HG03196 (cell line): ENCODE results near the gene CDSN.

ENCODE experiments used
- ATAC-seq: cut with Tn5 transposase; IDR thresholded peaks from one replicate; pipeline ENCODE4 v1.9.1; 2021; ENCODE audit not compliant: unreplicated experiment

The CDSN gene

DNA sequence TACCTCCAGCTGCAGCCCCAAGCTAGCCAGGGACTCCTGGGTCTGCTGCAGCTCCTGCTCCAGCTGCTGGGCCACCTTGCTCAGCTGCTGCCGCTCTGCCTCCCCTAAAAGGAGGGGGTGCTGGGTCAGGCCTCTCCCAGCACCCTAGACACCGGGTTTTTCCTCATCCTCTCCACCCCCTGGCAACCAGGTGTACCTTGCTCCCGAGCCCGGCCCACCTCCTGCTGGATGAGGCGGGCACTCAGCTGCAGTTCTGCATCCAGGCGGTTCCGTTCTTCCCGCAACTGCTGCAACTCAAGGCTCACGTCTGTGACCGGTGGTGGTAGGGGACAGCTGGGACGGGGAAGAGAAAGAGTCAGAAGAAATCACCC is 24.7 kb upstream of the CDSN start:
- no peak for ATAC-seq

DNA sequence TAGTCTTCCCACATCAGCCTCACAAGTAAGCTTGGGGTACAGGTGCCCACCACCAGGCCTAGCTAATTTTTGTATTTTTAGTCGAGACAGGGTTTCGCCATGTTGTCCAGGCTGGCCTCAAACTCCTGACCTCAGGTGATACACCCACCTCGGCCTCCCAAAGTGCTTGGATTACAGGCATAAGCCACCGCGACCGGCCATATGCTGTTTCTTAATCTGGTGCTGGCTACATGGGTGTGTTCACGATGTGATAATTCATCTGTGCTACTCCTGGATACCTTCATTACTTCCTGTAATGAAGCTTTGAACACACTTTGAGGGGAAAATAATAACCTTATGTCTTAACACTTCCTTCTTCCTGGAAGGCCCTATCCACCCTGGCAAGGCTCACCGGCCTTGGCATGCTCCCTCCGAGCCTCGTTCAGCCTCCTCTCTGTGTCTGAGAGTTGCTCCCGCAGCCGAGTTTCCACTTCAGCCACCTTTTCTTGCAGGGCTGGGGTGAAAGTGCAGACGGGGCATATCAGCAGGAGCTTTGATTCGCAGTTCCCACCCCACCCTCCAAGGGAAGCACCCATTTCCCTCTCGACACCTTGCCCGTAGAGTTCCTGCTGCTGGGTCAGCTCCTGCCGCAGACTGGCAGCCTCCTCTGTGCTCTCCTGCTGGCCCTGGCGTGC is 24.2 kb upstream of the CDSN start:
- ATAC-seq = no peak

DNA sequence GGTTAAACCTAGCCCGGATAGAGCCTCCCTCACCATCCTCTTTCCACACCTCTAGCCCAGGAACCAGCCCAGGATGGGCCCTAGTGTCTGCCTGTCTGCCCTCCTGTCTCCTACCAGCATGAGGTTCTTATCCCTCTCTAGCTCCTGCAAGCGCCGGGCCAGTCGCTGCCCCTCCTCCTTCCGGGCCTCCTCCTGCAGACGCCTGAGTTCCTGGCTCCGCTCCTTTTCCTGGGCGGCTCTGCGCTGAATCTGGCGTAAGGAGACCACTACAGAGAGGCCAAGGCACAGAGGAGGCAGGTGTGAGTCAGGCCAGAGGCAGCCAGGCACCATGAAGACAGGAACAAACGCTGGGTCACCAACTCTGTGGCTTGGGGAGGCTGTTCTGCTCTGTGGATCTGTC is 22.9 kb upstream of the CDSN start:
- no peak for ATAC-seq

DNA sequence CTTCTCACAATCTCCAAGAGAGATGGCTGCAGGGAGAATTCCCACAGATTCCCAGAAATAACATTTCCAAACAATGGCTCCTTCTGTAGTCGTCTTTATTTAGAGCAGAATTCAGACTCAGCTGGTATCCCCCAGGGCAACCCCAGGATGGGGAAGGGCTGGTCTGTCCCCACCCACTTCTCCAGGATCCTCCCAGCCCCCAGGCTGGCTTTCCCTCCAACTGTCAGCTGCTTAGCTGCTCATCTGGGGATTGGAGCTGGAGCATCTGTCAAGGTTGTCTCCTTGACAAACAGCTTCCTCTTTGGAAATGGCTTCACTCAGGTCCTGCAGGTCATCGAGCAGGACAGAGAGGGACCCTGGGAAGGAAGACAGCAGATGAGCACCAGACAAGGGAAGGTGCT is 22.1 kb upstream of the CDSN start:
- ATAC-seq = no peak

DNA sequence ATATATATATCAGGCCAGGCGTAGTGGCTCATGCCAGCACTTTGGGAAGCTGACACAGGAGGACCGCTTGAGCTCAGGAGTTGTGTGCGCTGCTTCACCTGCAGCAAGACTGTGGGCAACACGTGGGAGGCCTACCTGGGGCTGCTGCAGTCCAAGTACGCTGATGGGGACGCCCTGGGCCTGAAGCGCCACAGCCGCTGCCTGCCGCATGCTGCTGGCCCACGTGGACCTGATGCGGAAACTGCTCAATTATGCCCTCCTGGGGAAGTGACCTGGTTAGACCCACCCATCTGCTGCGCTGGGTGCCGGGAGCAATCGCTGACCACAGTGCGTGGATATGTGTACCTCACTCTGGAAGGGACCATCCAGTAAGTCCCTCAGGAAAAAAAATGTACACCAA is 20.4 kb upstream of the CDSN start:
- no peak for ATAC-seq

DNA sequence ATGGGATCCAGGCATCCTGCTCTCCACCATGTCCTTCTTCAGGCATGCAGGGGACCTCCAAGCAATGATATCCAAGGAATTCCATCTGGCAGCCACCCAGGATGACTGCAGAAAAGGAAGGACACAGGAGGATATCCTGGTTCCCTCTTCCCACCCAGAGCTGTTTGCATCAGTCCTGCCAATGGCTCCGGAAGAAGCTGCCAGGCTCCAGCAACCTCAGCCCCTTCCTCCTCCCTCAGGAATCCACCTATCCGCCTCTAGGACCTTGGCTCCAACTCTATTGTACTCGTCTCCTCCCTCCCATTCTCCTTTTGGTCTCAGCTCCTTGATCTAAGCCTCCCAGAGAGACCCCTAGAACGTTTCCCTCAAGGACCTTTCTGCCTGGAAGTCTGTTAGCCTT is 19.4 kb upstream of the CDSN start:
- no peak for ATAC-seq

DNA sequence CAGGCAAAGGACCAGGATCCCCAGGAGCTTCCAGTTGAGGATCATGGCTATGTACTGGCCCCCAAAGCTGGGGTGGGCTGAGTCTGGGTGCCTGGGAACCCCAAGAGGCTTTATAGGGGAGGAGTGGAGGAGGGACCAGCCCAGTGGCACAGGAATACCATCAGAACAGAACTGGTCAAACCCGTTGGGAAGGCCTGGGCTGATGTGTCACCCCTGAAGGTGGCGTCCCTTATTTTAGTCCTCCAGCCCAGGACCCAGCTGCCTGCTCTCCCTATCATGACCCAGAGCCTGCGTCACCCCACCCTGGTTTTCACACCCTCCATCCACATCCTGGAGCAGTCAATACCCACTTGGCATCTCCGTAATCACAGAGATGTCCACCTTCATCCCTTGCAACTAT is 18.7 kb upstream of the CDSN start, which contains the start of gene PSORS1C2:
Gene PSORS1C2 (minus strand): TSS at position 85 of the 400 bp plus-strand sequence. CDS start 40 bp downstream, at position 45.
- ATAC-seq = no peak

DNA sequence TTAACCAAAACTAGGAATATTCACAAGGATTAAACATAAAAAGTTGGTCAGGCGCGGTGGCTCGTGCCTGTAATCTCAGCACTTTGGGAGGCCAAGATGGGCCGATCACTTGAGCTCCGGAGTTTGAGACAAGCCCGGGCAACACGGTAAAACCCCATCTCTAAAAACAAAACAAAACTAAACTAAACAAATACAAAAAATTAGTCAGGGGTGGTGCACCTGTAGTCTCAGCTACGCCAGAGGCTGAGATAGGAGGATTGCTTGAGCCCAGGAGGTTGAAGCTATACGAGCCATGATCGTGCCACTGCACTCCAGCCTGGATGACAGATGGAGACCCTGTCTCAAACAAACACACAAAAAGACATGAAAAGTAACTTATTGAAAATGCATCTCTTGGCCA is 15.5 kb upstream of the CDSN start:
- no peak for ATAC-seq

DNA sequence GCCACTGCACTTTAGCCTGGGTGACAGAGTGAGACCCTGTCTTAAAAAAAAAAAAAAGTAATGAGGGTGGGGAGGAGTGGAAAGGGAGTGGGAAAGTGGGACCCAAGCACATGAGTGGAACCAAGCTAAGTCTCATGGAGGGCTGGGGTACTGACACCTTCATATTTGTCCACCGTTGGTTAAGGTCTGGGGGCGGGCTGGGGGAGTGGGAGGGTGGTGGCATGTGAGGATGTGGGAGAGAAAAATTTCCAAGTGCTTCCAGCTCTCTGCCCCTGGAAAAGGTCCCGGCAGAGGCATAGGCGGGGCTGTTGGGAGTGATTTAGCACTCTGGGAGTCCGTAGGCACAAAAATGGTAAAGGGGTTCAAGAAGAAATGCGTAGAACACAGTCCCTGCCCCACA is 12.6 kb upstream of the CDSN start:
- ATAC-seq = no peak

DNA sequence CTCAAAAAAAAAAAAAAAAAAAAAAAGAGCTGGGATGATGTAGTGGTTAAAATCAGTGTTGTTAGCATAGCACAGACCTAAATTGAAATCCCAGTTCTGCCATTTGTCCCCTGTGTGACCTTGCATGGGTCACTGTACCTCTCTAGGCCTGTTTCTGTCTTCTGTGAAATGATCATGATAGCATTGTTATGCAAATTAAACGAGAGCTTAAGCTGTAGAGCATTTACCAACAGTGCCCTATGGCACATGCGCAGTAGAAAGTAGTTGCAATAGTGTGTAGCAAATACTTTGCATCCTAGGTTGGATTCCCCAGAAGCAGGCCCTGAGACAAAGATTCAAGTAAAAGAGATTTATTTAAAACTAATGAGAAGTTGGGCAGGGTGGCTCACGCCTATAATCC is 11.3 kb upstream of the CDSN start:
- ATAC-seq = no peak

DNA sequence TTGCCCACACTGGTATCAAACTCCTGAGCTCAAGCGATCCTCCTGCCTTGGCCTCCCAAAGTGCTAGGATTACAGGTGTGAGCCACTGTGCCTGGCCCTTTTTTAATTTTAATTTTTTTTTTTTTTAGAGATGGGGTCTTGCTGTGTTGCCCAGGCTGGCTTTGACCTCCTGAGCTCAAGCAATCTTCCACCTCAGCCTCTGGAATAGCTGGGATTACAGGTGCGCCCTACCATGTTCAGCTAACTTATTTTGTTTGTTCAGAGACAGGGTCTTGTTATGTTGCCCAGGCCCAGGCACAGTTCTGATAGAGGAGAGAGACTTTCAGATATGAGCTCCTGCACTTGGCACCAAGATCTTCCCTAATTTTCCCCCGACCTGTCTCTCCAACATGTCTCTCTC is 10.5 kb upstream of the CDSN start:
- ATAC-seq = no peak

DNA sequence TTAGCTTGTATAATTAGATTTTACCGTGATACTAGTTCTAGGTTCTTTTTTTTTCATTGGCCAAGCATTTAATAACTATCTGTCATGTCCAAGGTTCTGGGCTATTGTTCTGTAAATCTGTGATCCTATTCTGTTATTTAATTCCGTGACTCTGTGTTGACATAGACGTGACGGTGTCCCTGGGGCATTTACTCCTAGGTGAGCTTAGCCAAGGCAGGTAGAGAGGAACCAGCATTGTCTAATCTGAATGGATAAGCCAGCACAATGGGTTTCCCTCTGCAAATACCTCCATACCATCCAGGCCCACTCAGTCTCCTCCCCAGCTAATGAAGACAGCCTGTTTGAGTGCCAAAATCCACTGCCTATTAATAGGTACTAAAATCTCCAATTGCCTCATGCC is 8.9 kb upstream of the CDSN start:
- no peak for ATAC-seq

DNA sequence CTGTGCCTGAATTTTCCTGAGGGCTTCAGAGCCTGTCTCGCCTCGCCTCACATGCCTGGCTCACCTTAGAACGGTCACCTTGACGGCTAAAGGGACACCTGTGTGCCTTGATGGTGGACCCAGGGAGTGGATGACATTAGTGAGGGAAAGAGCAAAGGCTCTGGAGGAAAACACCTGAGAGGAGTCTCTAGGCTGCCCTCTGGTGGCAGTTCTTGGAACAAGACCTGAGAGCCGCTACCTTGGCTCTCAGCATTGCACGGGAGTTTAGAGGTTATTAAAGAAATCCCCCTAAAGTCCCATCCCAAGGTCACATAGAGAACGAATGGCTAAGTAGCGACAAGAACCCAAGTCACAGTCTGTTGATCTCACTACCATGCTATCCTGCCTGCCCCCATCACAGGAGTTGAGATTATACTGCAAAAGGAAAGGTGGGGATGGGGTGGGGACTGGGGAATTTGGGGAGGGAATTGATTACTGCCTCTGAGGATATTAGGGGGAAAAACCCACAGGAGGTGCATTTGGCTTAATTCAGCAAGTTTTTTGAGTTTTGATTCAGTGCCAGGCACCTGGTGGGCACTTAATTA is 7.9 kb upstream of the CDSN start:
- ATAC-seq = no peak

DNA sequence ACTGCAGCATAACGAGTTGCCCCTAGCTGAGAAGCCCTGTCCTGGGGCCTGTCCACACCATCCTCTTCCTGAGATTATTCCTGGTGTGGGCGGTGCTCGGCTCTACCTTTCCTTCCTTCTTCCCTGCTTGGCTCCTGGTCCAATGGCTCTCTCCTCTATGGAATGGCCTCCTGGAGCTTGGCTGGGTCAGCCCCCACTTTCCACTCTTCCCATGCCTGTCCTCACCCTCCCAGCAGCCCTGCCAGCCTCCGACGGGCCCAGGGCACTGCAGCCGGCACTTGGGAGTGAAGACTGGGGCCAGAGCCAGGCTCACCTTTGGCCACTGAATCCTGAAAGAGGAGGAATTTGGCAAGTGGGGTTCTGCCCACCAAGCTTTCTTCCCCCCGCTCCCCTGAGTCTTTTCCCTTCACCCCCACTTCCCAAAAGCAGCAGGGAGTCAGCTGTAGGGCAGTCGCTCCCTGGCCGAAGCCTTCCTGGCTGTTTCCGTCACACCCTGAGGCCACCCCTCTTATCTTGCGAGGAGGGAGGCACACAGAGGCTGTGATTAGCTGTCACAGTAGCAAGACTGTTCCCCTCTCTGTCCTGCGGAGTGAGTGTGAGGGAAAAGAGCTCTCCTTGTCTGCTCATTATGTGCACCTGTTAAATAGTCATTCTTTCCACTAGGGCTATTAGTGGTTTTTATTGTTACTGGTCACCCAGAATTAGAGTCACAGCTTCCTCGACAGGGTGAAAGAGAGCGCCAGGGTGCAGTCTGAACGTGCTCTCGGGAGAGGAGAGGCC is 6.3 kb upstream of the CDSN start:
- ATAC-seq = no peak

DNA sequence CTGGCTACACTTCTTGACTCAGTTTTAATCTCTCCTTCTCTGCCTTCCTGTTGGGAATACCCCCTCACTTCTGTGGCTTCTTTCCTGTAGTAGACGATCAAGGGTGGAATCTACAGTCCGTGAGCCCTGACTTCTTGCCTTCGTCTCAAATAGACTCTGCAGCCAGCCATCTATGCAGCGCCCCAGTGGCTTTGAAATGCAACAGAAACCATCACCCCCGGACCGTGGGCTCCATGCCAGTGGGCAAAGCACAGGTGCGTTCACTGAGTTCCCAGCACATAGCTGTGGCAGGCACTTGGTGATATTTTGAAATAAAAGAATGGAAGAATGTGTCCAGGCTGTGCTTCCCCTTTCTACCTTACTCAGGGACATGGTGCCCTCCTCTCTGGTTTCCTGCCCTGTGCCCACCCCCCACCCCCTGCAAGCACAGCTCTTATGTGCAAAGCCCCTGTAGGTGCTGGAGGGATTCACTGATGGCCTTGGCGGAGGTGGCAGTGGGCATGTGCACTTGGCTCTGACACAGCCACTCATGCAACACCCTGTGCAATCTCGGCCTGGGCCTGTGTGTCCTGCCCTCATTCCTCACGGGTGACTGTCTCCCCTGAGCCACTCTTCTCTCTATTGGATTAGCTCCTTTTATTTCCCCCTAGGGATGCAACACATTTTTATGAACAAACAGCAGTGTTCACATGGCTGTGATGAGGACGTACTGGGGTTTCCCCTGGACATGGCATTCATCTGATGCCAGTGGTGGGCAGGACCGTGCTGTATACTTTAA is 5.5 kb upstream of the CDSN start:
- ATAC-seq = no peak

DNA sequence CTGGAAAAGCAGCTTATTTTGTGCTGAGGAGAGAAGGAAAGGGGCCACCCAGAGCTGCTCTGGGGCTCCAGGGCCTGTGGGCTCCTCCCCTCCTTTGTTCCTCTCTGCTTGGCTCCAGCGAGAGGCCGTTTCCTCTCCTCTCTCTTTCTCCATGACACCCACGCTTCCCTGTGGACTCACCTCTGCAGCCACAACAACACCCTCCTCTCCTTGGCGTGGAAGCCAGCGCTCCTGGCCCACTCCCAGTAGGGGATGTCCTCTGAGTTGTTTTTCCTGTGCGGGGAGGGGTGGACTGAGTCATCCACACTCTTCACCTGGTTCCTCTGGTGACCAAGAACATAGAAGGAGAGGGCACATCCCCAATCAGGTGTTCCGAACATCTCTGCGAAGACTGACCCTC is 4.9 kb upstream of the CDSN start:
- no peak for ATAC-seq

DNA sequence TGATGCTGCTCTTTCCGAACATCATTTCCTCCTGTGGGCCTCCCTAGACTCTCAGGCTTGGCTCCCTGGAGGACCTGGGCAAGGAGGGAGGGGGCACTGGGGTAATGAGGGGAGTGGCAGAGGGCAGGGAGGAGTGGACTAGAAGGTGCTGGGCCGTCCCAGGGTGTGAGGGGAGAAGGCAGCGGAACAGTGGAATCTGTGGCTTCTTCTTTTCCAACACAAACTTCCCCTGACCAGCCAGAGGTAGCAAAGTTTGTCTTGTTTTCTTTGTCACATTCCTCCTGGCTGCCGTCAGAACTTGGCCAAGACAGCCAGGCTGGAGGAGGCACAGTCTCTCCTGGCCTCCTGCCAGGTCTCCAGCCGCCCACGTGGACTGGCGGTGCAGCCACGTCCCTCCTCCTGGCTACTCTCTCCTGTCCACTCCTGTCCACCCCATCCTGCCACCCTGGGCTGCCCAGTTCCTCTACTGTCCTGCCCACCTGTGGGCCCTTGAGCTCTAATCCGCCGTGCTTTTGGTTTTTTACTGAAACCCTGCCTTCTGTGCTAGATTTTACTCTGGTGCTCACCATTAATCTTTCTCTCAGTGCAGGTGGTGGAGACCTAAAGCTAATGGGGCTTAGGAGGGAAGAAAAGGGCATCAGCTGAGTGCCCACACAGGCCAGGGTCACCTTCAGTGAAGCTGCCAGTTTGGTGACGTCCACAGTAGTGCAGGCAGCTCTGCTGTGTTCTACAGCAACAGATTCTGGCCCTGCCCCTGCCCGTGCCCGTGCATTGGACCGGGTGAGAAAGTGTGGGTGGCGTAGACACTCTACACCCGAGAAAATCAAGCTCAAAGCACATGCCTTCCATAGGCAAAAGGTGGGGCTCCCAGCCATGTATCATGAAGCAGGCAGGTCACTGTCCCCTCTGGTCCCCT is 2.8 kb upstream of the CDSN start:
- ATAC-seq = no peak

DNA sequence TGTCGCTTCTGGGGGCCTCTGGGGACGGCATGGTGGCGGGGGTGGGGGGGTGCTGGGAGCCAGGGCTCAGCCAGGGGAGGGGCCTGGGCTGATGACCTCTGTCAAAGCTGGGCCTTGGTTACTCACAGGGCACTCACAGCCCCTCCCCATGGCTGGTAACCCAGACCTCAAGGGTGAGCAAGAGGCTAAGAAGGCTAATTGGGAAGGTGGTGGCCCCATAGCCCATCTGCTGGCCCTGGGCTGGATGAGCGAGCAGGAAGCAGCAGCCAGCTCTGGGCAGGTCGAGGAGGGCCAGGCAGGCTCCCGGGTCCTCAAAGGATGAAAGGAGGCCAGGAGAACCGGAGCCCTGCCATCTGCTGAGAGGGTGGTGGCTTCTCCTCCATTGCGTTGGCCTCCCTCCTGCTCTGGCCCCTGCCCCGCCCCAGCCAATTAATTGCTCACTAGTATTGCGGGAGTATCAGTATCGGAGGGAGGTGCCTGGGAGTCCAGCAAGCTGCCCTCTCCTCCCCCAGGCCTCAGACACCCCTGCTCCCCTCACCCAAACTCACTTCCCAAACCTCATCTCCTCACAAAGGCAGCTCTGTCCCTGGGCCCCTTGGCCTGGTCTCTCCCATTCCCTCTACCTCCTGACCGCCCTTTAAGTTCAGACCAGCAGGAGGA is 1.0 kb upstream of the CDSN start:
- no peak for ATAC-seq

DNA sequence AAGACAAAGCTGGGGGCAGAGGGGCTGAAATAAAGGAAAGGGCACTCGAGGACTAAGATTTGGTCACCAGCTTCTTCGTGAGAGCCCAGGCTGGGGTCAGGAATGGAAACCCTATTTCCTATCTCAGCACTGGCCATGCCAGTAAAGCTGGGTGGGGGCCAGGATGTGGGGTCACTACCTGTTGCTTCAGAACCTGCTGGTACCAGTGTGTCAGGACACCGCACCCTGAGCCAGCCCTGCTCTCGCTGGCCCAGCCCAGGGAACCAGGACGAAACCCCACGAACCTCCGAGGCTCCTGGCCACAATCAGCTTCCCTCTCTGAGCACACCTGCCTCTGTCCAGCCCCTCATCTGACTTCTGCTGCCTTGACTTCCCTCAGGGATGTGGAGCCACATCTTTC is 2.1 kb downstream of the CDSN start:
- ATAC-seq = no peak
